ENCODE results near the gene UGT2B17.
"Not testable (repeated sequence)": the region's sequence is repeated elsewhere in the genome, so short reads cannot be mapped to it uniquely, and the experiment has no call there.

The UGT2B17 gene

GRCh38 chr4:68568535-68568934, 7.6 kb downstream of the UGT2B17 start:
- not testable (repeated sequence) for DNase-seq

GRCh38 chr4:68566364-68566763, 9.8 kb downstream of the UGT2B17 start:
- DNase-seq: not testable (repeated sequence)

- not testable (repeated sequence) for DNase-seq
These were observed 11.0 kb downstream of the UGT2B17 start for GRCh38 chr4:68565082-68565481.

GRCh38 chr4:68560364-68561070, 15.6 kb downstream of the UGT2B17 start:
- not testable (repeated sequence) for DNase-seq

- not testable (repeated sequence) for DNase-seq
These were observed 22.3 kb downstream of the UGT2B17 start for GRCh38 chr4:68553830-68554229.

- DNase-seq: not testable (repeated sequence)
These were observed 23.0 kb downstream of the UGT2B17 start for GRCh38 chr4:68552818-68553811.

- not testable (repeated sequence) for DNase-seq
These were observed 33.4 kb downstream of the UGT2B17 start for GRCh38 chr4:68542742-68543141.

GRCh38 chr4:68536375-68536774, 39.7 kb downstream of the UGT2B17 start:
- DNase-seq: no peak

GRCh38 chr4:68535974-68536373, 40.1 kb downstream of the UGT2B17 start:
- DNase-seq: no peak

- DNase-seq: not testable (repeated sequence)
These were observed 53.9 kb downstream of the UGT2B17 start for GRCh38 chr4:68522232-68522631.

GRCh38 chr4:68520985-68521384, 55.1 kb downstream of the UGT2B17 start:
- no peak for DNase-seq

- no peak for DNase-seq
These were observed 57.2 kb downstream of the UGT2B17 start for GRCh38 chr4:68518889-68519288.

- DNase-seq: not testable (repeated sequence)
These were observed 70.7 kb downstream of the UGT2B17 start for GRCh38 chr4:68505452-68505851.

- not testable (repeated sequence) for DNase-seq
These were observed 71.3 kb downstream of the UGT2B17 start for GRCh38 chr4:68504836-68505235.

- DNase-seq: not testable (repeated sequence)
These were observed 72.7 kb downstream of the UGT2B17 start for GRCh38 chr4:68503462-68503861.

GRCh38 chr4:68499021-68499420, 77.1 kb downstream of the UGT2B17 start:
- no peak for DNase-seq

- DNase-seq: peak; percentile 1
These were observed 77.6 kb downstream of the UGT2B17 start for GRCh38 chr4:68498413-68499007.

- no peak for DNase-seq
These were observed 81.4 kb downstream of the UGT2B17 start for GRCh38 chr4:68494688-68495087.

- no peak for DNase-seq
These were observed 85.2 kb downstream of the UGT2B17 start for GRCh38 chr4:68490826-68491457.

- no peak for DNase-seq
These were observed 86.8 kb downstream of the UGT2B17 start for GRCh38 chr4:68489338-68489737.
